IMR-90 (cell line): ENCODE measurements around the gene THSD7B. TPM values are rescaled to one million over a fixed set of nuclear protein-coding genes. Genes with fewer than 3 reads are reported as not detected.

Experiments
- ATAC-seq: fragments of 200-7000 bp; cut with Tn5 transposase; 2 replicates; pipeline ENCODE4 v1.9.1; 2020; ENCODE audit warnings: low read depth, mild to moderate bottlenecking, moderate library complexity
- BruUV-seq: library from RNA; stranded (reverse); fragments of 400-500 nt; replicated peaks from 2 replicates; lab custom pipeline; 2021; lab: Mats Ljungman, UMichigan
- CTCF ChIA-PET: fragments of 300-600 bp; formaldehyde crosslinking; extraction: SDS; loops from one replicate; lab custom pipeline; 2021; ENCODE audit warnings: antibody characterized with exemption; lab: Yijun Ruan, JAX
- POLR2A ChIA-PET: fragments of 300-600 bp; sonication (Branson Sonifier 250); formaldehyde crosslinking; loops from one replicate; lab custom pipeline; 2022; ENCODE audit warnings: antibody characterized with exemption; ENCODE audit not compliant: unreplicated experiment; lab: Charles Lee
- DNase-seq: peaks from one replicate; pipeline ENCODE4 v3.0.0; 2013
- H2AFZ ChIP-seq: replicated peaks from 2 replicates; pipeline ENCODE3; 2013; ENCODE audit warnings: low read length, mild to moderate bottlenecking; ENCODE audit not compliant: poor library complexity
- H2AK5ac ChIP-seq: 2 replicates; pipeline ENCODE4 v1.6.1; 2013; ENCODE audit warnings: low read depth, low read length, inconsistent platforms
- H2AK9ac ChIP-seq: replicated peaks from 2 replicates; pipeline ENCODE3; 2013; ENCODE audit warnings: mild to moderate bottlenecking, low read depth, low read length, moderate library complexity; ENCODE audit not compliant: poor library complexity
- H2BK120ac ChIP-seq: 2 replicates; pipeline ENCODE4 v1.6.1; 2013; ENCODE audit warnings: low read depth, low read length, inconsistent platforms
- H2BK15ac ChIP-seq: 3 replicates; pipeline ENCODE4 v1.6.1; 2013; ENCODE audit warnings: low read depth, low read length, inconsistent platforms
- H2BK20ac ChIP-seq: 2 replicates; pipeline ENCODE4 v1.6.1; 2013; ENCODE audit warnings: low read depth, mild to moderate bottlenecking, inconsistent platforms, low read length, moderate library complexity
- H2BK5ac ChIP-seq: 2 replicates; pipeline ENCODE4 v1.6.1; 2013; ENCODE audit warnings: mild to moderate bottlenecking, low read depth, low read length, inconsistent platforms; ENCODE audit not compliant: poor library complexity, severe bottlenecking
- H3K14ac ChIP-seq: replicated peaks from 2 replicates; pipeline ENCODE4 v1.6.1; 2013; ENCODE audit warnings: low read depth, low read length, inconsistent platforms
- H3K18ac ChIP-seq: 2 replicates; pipeline ENCODE4 v1.6.1; 2013; ENCODE audit warnings: low read depth, low read length, control low read depth
- H3K23ac ChIP-seq: 2 replicates; pipeline ENCODE4 v1.6.1; 2013; ENCODE audit warnings: low read depth, low read length, inconsistent platforms
- H3K27ac ChIP-seq: 2 replicates; pipeline ENCODE4 v1.5.1; 2013; ENCODE audit warnings: mild to moderate bottlenecking, control low read depth, low read length; ENCODE audit not compliant: insufficient read depth
- H3K27me3 ChIP-seq: 2 replicates; pipeline ENCODE4 v1.6.1; 2013; ENCODE audit warnings: low read length; ENCODE audit not compliant: control insufficient read depth, insufficient read depth
- H3K36me3 ChIP-seq: 2 replicates; pipeline ENCODE4 v1.6.1; 2013; ENCODE audit warnings: low read length, mixed read lengths; ENCODE audit not compliant: control insufficient read depth, insufficient read depth
- H3K4ac ChIP-seq: 2 replicates; pipeline ENCODE4 v1.6.1; 2013; ENCODE audit warnings: low read depth, low read length, inconsistent platforms
- H3K4me1 ChIP-seq: 2 replicates; pipeline ENCODE4 v1.6.1; 2013; ENCODE audit warnings: low read length, mixed read lengths; ENCODE audit not compliant: control insufficient read depth, insufficient read depth
- H3K4me2 ChIP-seq: 2 replicates; pipeline ENCODE4 v1.6.1; 2013; ENCODE audit warnings: low read depth, mild to moderate bottlenecking, control low read depth, low read length, moderate library complexity
- H3K4me3 ChIP-seq: 2 replicates; pipeline ENCODE4 v1.5.1; 2013; ENCODE audit warnings: low read depth, mild to moderate bottlenecking, control low read depth, low read length, moderate library complexity; ENCODE audit not compliant: insufficient read depth
- H3K56ac ChIP-seq: 2 replicates; pipeline ENCODE4 v1.6.1; 2013; ENCODE audit warnings: low read length, inconsistent platforms; ENCODE audit not compliant: insufficient read depth; ENCODE audit errors: extremely low read depth
- H3K79me1 ChIP-seq, 2 experiments: 2 replicates each; pipeline ENCODE4 v1.6.1; 2013; ENCODE audit warnings: low read length in 2 of 2, inconsistent platforms in 1 of 2, low read depth in 1 of 2
- H3K9ac ChIP-seq: 2 replicates; pipeline ENCODE4 v1.6.1; 2013; ENCODE audit warnings: low read depth, low read length, control low read depth
- H3K9me1 ChIP-seq: 2 replicates; pipeline ENCODE4 v1.6.1; 2013; ENCODE audit warnings: low read length, inconsistent platforms; ENCODE audit not compliant: insufficient read depth
- H3K9me3 ChIP-seq: 2 replicates; pipeline ENCODE4 v1.6.1; 2013; ENCODE audit warnings: low read length; ENCODE audit not compliant: control insufficient read depth, insufficient read depth
- H4K20me1 ChIP-seq: 2 replicates; pipeline ENCODE4 v1.6.1; 2013; ENCODE audit warnings: low read length, inconsistent platforms; ENCODE audit not compliant: insufficient read depth
- H4K5ac ChIP-seq: 2 replicates; pipeline ENCODE4 v1.6.1; 2013; ENCODE audit warnings: mild to moderate bottlenecking, low read depth, low read length, control low read depth
- H4K8ac ChIP-seq, 2 experiments: 2 replicates each; pipeline ENCODE4 v1.6.1; 2013; ENCODE audit warnings: low read depth in 2 of 2, low read length in 2 of 2, control low read depth in 1 of 2, inconsistent platforms in 1 of 2
- H4K91ac ChIP-seq: 2 replicates; pipeline ENCODE4 v1.6.1; 2013; ENCODE audit warnings: low read depth, low read length, inconsistent platforms; ENCODE audit not compliant: insufficient read depth
- BHLHE40 ChIP-seq: fragments of 150-350 bp; IDR thresholded peaks from 2 replicates; pipeline ENCODE4 v1.6.1; 2016; ENCODE audit warnings: mild to moderate bottlenecking, low read depth, low read length
- CEBPB ChIP-seq: IDR thresholded peaks from 2 replicates; pipeline ENCODE4 v1.6.1; 2012; ENCODE audit warnings: low read depth, low read length, improper control_type of control experiment
- CHD1 ChIP-seq: IDR thresholded peaks from 2 replicates; pipeline ENCODE4 v1.6.1; 2012; ENCODE audit warnings: low read depth, low read length, improper control_type of control experiment
- ELK1 ChIP-seq: fragments of 150-350 bp; IDR thresholded peaks from 2 replicates; pipeline ENCODE4 v1.6.1; 2016; ENCODE audit warnings: low read depth, mild to moderate bottlenecking, low read length, moderate library complexity, borderline replicate concordance
- FOS ChIP-seq: fragments of 150-350 bp; IDR thresholded peaks from 2 replicates; pipeline ENCODE4 v1.6.1; 2016; ENCODE audit warnings: low read depth, low read length
- MAFK ChIP-seq: IDR thresholded peaks from 2 replicates; pipeline ENCODE4 v1.6.1; 2012; ENCODE audit warnings: low read depth, low read length, improper control_type of control experiment
- MAZ ChIP-seq: IDR thresholded peaks from 2 replicates; pipeline ENCODE4 v1.6.1; 2012; ENCODE audit warnings: low read depth, mild to moderate bottlenecking, low read length, improper control_type of control experiment, moderate library complexity, borderline replicate concordance
- MXI1 ChIP-seq: IDR thresholded peaks from 2 replicates; pipeline ENCODE4 v1.6.1; 2012; ENCODE audit warnings: low read depth, mild to moderate bottlenecking, low read length, moderate library complexity, borderline replicate concordance
- NFE2L2 ChIP-seq: fragments of 150-350 bp; IDR thresholded peaks from 2 replicates; pipeline ENCODE4 v1.6.1; 2016; ENCODE audit warnings: low read depth, mild to moderate bottlenecking, low read length
- POLR2A ChIP-seq: IDR thresholded peaks from 2 replicates; pipeline ENCODE4 v1.6.1; 2012; ENCODE audit warnings: mild to moderate bottlenecking, low read depth, low read length
- RAD21 ChIP-seq: IDR thresholded peaks from 2 replicates; pipeline ENCODE4 v1.6.1; 2012; ENCODE audit warnings: low read length, improper control_type of control experiment
- RCOR1 ChIP-seq: IDR thresholded peaks from 2 replicates; pipeline ENCODE4 v1.6.1; 2012; ENCODE audit warnings: mild to moderate bottlenecking, low read length, improper control_type of control experiment; ENCODE audit not compliant: insufficient replicate concordance
- RFX5 ChIP-seq: IDR thresholded peaks from 2 replicates; pipeline ENCODE4 v1.8.0; 2012; ENCODE audit warnings: low read depth, mild to moderate bottlenecking, low read length, moderate library complexity
- SMC3 ChIP-seq: fragments of 150-350 bp; IDR thresholded peaks from 2 replicates; pipeline ENCODE4 v1.6.1; 2016; ENCODE audit warnings: low read depth, mild to moderate bottlenecking, antibody characterized with exemption, low read length, moderate library complexity
- USF2 ChIP-seq: fragments of 150-350 bp; IDR thresholded peaks from 2 replicates; pipeline ENCODE4 v1.6.1; 2017; ENCODE audit warnings: mild to moderate bottlenecking, antibody characterized with exemption, low read length, low read depth
- WGBS, 2 experiments: methylation state at CpG; one replicate each; pipeline versions ENCODE4 v1.1.5 to v1.1.7; 2013; ENCODE audit warnings: missing lambda C conversion rate in 2 of 2; ENCODE audit not compliant: insufficient read length in 1 of 2; ENCODE audit errors: extremely low coverage in 2 of 2; 5-methylcytosine and 5-hydroxymethylcytosine counted together
- dilution Hi-C: fragments of 300-500 bp; cut with HindIII; formaldehyde crosslinking; loops from one replicate; pipeline ENCODE4 v1.14.3; 2018; ENCODE audit warnings: low sequenced_read_pairs; ENCODE audit not compliant: unreplicated experiment
- in situ Hi-C: fragments of 300-500 bp; cut with MboI; formaldehyde crosslinking; loops from 3 replicates; pipeline ENCODE4 v1.14.3; 2019; ENCODE audit warnings: low sequenced_read_pairs, inconsistent platforms, mixed read lengths
- intact Hi-C: fragments of 100-400 bp; cut with micrococcal nuclease; formaldehyde crosslinking; loops from 2 replicates; pipeline ENCODE4 v1.10.0; 2022
- polyA plus RNA-seq, 3 experiments: library from polyadenylated mRNA; depleted of rRNA; stranded (reverse); fragments of >200 nt; gene quantifications; 2 replicates each; pipeline ENCODE4 v1.2.3, GENCODE V29; 2012; ENCODE audit warnings: low replicate concordance in 1 of 3
- total RNA-seq: library from RNA; depleted of rRNA; stranded (reverse); fragments of >200 nt; gene quantifications from 2 replicates; pipeline ENCODE4 v1.2.3, GENCODE V29; 2012
- TF ChIP-seq, protein P1 (sequence below): conservative IDR thresholded peaks from 2 replicates; pipeline ENCODE4 v1.5.1; 2012; ENCODE audit warnings: mild to moderate bottlenecking, low read depth, low read length, improper control_type of control experiment

The THSD7B gene
- total and polyA plus RNA-seq, 2 of the 4 experiments (the other 2 are of a cell fraction) = not detected

DNA sequence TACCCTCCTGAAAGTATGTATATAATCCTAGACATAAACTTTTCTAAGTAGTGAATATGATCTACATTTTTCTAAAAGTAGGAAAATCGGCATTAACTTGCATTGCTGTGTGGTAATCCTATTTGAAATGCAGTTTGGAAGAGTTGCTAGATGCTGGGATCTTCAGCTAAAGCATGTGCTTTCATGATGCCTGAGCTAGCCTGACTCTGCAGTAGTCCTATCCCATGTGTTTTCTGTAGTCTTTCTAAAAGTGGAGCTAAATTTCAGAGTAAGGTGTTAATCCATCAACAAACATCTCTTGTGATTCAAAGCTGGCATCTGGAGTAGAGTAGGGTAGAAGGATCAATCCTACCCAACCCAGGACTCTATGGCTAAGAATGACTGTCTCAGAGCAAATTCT is 229.4 kb downstream of the THSD7B start:
- H3K4me2 ChIP-seq = no peak overlapping the region
- no peaks in the 10 kb centered on the region for H3K27me3 ChIP-seq
- no peak overlapping the region for H2AK9ac ChIP-seq
- DNase-seq = no peak
- no peak overlapping the region for H2BK20ac ChIP-seq
- peaks cover 13% of the 10 kb centered on the region for H3K9me3 ChIP-seq
- intact Hi-C loops (no loop called here), in situ Hi-C loops (no loop called here), dilution Hi-C loops (no loop called here)
- H4K8ac ChIP-seq = no peak overlapping the region
- H2AK5ac ChIP-seq = no peak overlapping the region
- no peak overlapping the region for H2BK120ac ChIP-seq
- no peak overlapping the region for H3K4ac ChIP-seq
- no peak overlapping the region for H2BK15ac ChIP-seq
- H2AFZ ChIP-seq = no peak overlapping the region
- no peaks in the 10 kb centered on the region for H3K79me1 ChIP-seq
- H3K23ac ChIP-seq = no peak overlapping the region
- BruUV-seq = no TSS peak
- CTCF ChIA-PET = no interaction called here
- TF ChIP-seq, protein P1, sequence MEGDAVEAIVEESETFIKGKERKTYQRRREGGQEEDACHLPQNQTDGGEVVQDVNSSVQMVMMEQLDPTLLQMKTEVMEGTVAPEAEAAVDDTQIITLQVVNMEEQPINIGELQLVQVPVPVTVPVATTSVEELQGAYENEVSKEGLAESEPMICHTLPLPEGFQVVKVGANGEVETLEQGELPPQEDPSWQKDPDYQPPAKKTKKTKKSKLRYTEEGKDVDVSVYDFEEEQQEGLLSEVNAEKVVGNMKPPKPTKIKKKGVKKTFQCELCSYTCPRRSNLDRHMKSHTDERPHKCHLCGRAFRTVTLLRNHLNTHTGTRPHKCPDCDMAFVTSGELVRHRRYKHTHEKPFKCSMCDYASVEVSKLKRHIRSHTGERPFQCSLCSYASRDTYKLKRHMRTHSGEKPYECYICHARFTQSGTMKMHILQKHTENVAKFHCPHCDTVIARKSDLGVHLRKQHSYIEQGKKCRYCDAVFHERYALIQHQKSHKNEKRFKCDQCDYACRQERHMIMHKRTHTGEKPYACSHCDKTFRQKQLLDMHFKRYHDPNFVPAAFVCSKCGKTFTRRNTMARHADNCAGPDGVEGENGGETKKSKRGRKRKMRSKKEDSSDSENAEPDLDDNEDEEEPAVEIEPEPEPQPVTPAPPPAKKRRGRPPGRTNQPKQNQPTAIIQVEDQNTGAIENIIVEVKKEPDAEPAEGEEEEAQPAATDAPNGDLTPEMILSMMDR = no peak
- TF ChIP-seq USF2 (no peak), MAFK (no peak), SMC3 (no peak), RAD21 (no peak), CHD1 (no peak), FOS (no peak), MAZ (no peak), POLR2A (no peak), BHLHE40 (no peak), MXI1 (no peak), CEBPB (no peak), ELK1 (no peak), RFX5 (no peak), RCOR1 (no peak), NFE2L2 (no peak)
- no peaks in the 10 kb centered on the region for H3K9me1 ChIP-seq
- POLR2A ChIA-PET = no interaction called here
- no peaks in the 10 kb centered on the region for H3K4me1 ChIP-seq
- no peak overlapping the region for H3K56ac ChIP-seq
- H4K20me1 ChIP-seq = no peaks in the 10 kb centered on the region
- no peak overlapping the region for H3K9ac ChIP-seq
- H4K91ac ChIP-seq = no peak overlapping the region
- H3K36me3 ChIP-seq = no peaks in the 10 kb centered on the region
- no peak overlapping the region for H4K5ac ChIP-seq
- no peak overlapping the region for H2BK5ac ChIP-seq
- no peak overlapping the region for H3K4me3 ChIP-seq
- H3K18ac ChIP-seq = no peak overlapping the region
- whole genome bisulfite sequencing, 2 experiments = no CpG with 5 or more reads among the region's 1 CpG
- H3K27ac ChIP-seq = no peak overlapping the region
- ATAC-seq = no peak
- H3K14ac ChIP-seq = no peak overlapping the region
